ENCODE measurements around the gene SNTB2.
A peak's percentile ranks its signal among the peaks of the same experiment; 100 is the strongest.

DNA sequence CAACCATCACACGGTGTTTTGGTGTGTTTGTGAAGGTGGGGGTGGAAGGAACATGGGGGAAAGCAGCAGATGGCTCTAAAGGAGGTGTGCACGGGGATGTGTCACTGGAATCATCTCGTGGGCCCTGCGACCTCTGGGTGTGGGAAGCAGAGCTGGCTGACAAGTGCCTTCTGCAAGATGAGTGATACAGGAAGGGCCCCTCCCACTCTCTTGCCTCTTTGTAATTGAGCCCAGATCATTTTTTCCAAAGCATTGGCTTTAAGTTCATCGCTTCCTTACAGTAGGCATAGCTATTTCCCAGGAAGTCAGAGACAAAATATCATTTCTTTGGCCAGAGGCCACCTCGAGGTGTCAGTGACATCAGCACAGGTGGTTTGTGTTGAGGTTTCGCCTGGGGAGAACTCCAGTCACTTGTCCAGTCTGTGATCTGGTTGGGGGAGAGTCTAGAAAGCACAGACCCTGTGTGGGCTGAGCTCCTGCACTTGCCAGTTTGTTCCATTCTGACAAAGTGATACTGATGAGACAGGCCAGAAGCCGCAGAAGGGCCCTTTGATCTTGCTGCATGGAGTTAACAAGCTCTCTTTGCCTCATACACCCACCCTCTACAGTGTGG lies 20.6 kb upstream of the SNTB2 start:
- TF ChIP-seq, protein P1, sequence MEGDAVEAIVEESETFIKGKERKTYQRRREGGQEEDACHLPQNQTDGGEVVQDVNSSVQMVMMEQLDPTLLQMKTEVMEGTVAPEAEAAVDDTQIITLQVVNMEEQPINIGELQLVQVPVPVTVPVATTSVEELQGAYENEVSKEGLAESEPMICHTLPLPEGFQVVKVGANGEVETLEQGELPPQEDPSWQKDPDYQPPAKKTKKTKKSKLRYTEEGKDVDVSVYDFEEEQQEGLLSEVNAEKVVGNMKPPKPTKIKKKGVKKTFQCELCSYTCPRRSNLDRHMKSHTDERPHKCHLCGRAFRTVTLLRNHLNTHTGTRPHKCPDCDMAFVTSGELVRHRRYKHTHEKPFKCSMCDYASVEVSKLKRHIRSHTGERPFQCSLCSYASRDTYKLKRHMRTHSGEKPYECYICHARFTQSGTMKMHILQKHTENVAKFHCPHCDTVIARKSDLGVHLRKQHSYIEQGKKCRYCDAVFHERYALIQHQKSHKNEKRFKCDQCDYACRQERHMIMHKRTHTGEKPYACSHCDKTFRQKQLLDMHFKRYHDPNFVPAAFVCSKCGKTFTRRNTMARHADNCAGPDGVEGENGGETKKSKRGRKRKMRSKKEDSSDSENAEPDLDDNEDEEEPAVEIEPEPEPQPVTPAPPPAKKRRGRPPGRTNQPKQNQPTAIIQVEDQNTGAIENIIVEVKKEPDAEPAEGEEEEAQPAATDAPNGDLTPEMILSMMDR (IDR thresholded peaks at IDR 0.05; ENCODE audit: extremely low read depth in 1 of 2, insufficient read depth in 1 of 2, low read depth in 1 of 2, low read length in 2 of 2): no peak
- TF ChIP-seq POLR2A (IDR thresholded peaks at IDR 0.05; ENCODE audit: low read depth, low read length) (no peak), EZH2 (IDR thresholded peaks at IDR 0.05; ENCODE audit: borderline replicate concordance, low read depth, low read length, severe bottlenecking) (no peak), POLR2AphosphoS5 (IDR thresholded peaks at IDR 0.05; ENCODE audit: insufficient read depth, low read depth, low read length) (peak; percentile 32), GATA2 (IDR thresholded peaks at IDR 0.05; ENCODE audit: insufficient read depth, insufficient read length, low read depth, low read length) (no peak), MYC (IDR thresholded peaks at IDR 0.05; ENCODE audit: low read depth, low read length) (no peak)
- TF ChIP-seq, protein P2, sequence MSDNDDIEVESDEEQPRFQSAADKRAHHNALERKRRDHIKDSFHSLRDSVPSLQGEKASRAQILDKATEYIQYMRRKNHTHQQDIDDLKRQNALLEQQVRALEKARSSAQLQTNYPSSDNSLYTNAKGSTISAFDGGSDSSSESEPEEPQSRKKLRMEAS (IDR thresholded peaks at IDR 0.05; ENCODE audit: insufficient read depth, insufficient read length): no peak

Data from endothelial cell of umbilical vein (primary cell).